Measurements from ENCODE around the gene ARHGAP22.

DNA sequence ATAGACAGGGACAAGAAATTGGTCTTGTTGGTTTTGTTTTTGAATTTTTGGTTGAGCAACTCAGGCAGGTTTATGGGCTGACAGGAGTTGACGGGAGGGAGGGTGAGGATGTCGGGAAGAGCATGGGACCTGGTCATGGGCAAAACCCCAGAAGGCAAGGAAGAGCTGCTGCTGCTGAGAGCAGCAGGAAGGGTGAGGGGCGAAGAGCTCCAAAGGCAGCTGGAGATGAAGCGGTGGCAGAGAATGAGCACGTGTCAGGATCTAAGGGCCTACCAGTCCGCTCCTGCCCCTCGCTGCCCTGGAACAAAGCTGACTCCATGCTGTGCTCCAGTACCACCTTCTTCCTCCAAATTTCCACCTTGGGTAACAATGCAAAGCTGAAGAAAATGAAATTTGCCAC is 84.3 kb downstream of the ARHGAP22 start:
- TF ChIP-seq, protein P1, sequence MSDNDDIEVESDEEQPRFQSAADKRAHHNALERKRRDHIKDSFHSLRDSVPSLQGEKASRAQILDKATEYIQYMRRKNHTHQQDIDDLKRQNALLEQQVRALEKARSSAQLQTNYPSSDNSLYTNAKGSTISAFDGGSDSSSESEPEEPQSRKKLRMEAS (IDR thresholded peaks at IDR 0.05) = no peak
- TF ChIP-seq, protein P2, sequence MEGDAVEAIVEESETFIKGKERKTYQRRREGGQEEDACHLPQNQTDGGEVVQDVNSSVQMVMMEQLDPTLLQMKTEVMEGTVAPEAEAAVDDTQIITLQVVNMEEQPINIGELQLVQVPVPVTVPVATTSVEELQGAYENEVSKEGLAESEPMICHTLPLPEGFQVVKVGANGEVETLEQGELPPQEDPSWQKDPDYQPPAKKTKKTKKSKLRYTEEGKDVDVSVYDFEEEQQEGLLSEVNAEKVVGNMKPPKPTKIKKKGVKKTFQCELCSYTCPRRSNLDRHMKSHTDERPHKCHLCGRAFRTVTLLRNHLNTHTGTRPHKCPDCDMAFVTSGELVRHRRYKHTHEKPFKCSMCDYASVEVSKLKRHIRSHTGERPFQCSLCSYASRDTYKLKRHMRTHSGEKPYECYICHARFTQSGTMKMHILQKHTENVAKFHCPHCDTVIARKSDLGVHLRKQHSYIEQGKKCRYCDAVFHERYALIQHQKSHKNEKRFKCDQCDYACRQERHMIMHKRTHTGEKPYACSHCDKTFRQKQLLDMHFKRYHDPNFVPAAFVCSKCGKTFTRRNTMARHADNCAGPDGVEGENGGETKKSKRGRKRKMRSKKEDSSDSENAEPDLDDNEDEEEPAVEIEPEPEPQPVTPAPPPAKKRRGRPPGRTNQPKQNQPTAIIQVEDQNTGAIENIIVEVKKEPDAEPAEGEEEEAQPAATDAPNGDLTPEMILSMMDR (IDR thresholded peaks at IDR 0.05; ENCODE audit: low read depth, low read length, missing input control) = no peak
- TF ChIP-seq FOXA2 (IDR thresholded peaks at IDR 0.05) (no peak), FOXA1 (IDR thresholded peaks at IDR 0.05) (no peak)
- TF ChIP-seq, protein P3, sequence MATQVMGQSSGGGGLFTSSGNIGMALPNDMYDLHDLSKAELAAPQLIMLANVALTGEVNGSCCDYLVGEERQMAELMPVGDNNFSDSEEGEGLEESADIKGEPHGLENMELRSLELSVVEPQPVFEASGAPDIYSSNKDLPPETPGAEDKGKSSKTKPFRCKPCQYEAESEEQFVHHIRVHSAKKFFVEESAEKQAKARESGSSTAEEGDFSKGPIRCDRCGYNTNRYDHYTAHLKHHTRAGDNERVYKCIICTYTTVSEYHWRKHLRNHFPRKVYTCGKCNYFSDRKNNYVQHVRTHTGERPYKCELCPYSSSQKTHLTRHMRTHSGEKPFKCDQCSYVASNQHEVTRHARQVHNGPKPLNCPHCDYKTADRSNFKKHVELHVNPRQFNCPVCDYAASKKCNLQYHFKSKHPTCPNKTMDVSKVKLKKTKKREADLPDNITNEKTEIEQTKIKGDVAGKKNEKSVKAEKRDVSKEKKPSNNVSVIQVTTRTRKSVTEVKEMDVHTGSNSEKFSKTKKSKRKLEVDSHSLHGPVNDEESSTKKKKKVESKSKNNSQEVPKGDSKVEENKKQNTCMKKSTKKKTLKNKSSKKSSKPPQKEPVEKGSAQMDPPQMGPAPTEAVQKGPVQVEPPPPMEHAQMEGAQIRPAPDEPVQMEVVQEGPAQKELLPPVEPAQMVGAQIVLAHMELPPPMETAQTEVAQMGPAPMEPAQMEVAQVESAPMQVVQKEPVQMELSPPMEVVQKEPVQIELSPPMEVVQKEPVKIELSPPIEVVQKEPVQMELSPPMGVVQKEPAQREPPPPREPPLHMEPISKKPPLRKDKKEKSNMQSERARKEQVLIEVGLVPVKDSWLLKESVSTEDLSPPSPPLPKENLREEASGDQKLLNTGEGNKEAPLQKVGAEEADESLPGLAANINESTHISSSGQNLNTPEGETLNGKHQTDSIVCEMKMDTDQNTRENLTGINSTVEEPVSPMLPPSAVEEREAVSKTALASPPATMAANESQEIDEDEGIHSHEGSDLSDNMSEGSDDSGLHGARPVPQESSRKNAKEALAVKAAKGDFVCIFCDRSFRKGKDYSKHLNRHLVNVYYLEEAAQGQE (IDR thresholded peaks at IDR 0.05) = no peak
